ENCODE results near the gene DRG1. TPM values are rescaled to one million over a fixed set of nuclear protein-coding genes. Genes with fewer than 3 reads are reported as not detected.
A peak's percentile ranks its signal among the peaks of the same experiment; 100 is the strongest.
"Not testable (repeated sequence)": the region's sequence is repeated elsewhere in the genome, so short reads cannot be mapped to it uniquely, and the experiment has no call there.

The DRG1 gene
- total and polyA plus RNA-seq, 2 of the 4 experiments (the other 2 are of a cell fraction), result 54.8 to 141 TPM

DNA sequence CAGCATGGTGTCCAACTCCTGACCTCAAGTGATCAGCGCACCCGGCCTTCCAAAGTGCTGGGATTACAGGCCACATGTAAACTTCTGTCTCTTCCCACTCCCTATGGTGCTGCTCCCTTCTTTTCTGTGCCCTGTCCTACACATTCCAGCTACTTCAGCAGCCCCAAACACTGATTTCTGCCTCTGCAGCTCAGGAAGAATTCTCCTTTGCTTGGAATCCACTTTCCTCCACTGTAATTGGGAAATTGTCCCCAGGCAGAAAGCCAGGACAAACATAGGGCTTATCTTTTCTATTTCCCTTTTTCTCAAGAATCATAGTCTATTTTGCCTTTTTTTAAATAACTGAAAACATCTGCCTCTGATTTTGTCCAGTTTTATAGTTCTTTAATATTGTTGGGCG is 21.3 kb upstream of the DRG1 start:
- Histone ChIP-seq H2BK20ac (ENCODE audit: low read depth, low read length) (no peak overlapping the region), H2BK120ac (ENCODE audit: low read depth, low read length) (no peak overlapping the region), H3K79me1 (ENCODE audit: low read depth in 1 of 2, low read length in 2 of 2) (no peaks in the 10 kb centered on the region), H3K4ac (ENCODE audit: low read depth, low read length) (no peak overlapping the region), H2BK5ac (ENCODE audit: low read depth, low read length, poor library complexity, severe bottlenecking) (no peak overlapping the region), H3K27ac (ENCODE audit: insufficient read depth, low read length) (no peak overlapping the region), H3K36me3 (ENCODE audit: control insufficient read depth, insufficient read depth, low read length) (no peaks in the 10 kb centered on the region), H3K4me3 (ENCODE audit: insufficient read depth, low read depth, low read length) (no peak overlapping the region), H2AK9ac (replicated peaks; ENCODE audit: low read depth, low read length, poor library complexity) (peak overlapping the region; percentile 22), H2BK15ac (ENCODE audit: low read depth, low read length) (no peak overlapping the region), H3K4me2 (ENCODE audit: low read depth, low read length) (no peak overlapping the region; the same call in 1 of the 2 replicates), H3K14ac (replicated peaks; ENCODE audit: low read depth, low read length) (no peak overlapping the region), H4K5ac (ENCODE audit: low read depth, low read length) (no peak overlapping the region), H4K91ac (ENCODE audit: insufficient read depth, low read depth, low read length) (no peak overlapping the region), H3K27me3 (ENCODE audit: control insufficient read depth, insufficient read depth, low read length) (peaks cover 2% of the 10 kb centered on the region), H3K9me1 (ENCODE audit: insufficient read depth, low read length) (no peaks in the 10 kb centered on the region), H3K18ac (ENCODE audit: low read depth, low read length) (no peak overlapping the region), H3K4me1 (ENCODE audit: control insufficient read depth, insufficient read depth, low read length) (no peaks in the 10 kb centered on the region), H4K8ac (ENCODE audit: low read depth in 2 of 2, low read length in 2 of 2) (no peak overlapping the region), H3K23ac (ENCODE audit: low read depth, low read length) (no peak overlapping the region), H3K56ac (ENCODE audit: extremely low read depth, insufficient read depth, low read length) (no peak overlapping the region), H2AFZ (replicated peaks; ENCODE audit: low read length, poor library complexity) (no peak overlapping the region), H3K9me3 (ENCODE audit: control insufficient read depth, insufficient read depth, low read length) (no peaks in the 10 kb centered on the region), H4K20me1 (ENCODE audit: insufficient read depth, low read length) (no peaks in the 10 kb centered on the region), H2AK5ac (ENCODE audit: low read depth, low read length) (no peak overlapping the region), H3K9ac (ENCODE audit: low read depth, low read length) (no peak overlapping the region)
- WGBS, 2 experiments (ENCODE audit: extremely low coverage in 2 of 2, insufficient read length in 1 of 2), result no CpG with 5 or more reads among the region's 3 CpGs
- dilution Hi-C loops (cut with HindIII; ENCODE audit: low sequenced_read_pairs, unreplicated experiment) (no loop called here), intact Hi-C loops (cut with micrococcal nuclease) (no loop called here), in situ Hi-C loops (cut with MboI; ENCODE audit: low sequenced_read_pairs) (no loop called here)
- BruUV-seq (replicated peaks), result no TSS peak
- POLR2A ChIA-PET (ENCODE audit: unreplicated experiment), result no interaction called here
- ATAC-seq (ENCODE audit: low read depth) (peak; percentile 76), DNase-seq (peak; percentile 31)
- CTCF ChIA-PET, result no interaction called here
- TF ChIP-seq RFX5 (IDR thresholded peaks at IDR 0.05; ENCODE audit: low read depth, low read length) (no peak), MXI1 (IDR thresholded peaks at IDR 0.05; ENCODE audit: borderline replicate concordance, low read depth, low read length) (no peak)

DNA sequence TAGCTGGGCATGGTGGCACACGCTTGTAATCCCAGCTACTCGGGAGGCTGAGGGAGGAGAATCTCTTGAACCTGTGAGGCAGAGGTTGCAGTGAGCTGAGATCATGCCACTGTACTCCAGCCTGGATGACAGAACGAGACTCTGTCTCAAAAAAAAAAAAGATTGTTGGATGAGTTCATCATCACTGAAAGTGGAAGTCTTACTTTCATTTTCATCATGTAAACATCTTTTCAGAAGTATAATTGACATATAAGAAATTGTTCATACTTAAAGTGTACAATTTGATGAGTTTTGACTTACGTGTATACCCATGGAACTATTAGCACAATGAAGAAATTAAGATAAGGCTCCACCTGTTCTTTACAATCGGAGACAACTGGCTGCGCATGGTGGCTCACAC is 20.8 kb upstream of the DRG1 start:
- CTCF ChIA-PET; H4K8ac ChIP-seq (ENCODE audit: low read depth in 2 of 2, low read length in 2 of 2); H3K9me3 ChIP-seq (ENCODE audit: control insufficient read depth, insufficient read depth, low read length); H3K4me1 ChIP-seq (ENCODE audit: control insufficient read depth, insufficient read depth, low read length); H2BK20ac ChIP-seq (ENCODE audit: low read depth, low read length); H3K9me1 ChIP-seq (ENCODE audit: insufficient read depth, low read length); H3K27ac ChIP-seq (ENCODE audit: insufficient read depth, low read length); ATAC-seq (ENCODE audit: low read depth); in situ Hi-C loops (cut with MboI; ENCODE audit: low sequenced_read_pairs); H3K4me3 ChIP-seq (ENCODE audit: insufficient read depth, low read depth, low read length); dilution Hi-C loops (cut with HindIII; ENCODE audit: low sequenced_read_pairs, unreplicated experiment); H2BK120ac ChIP-seq (ENCODE audit: low read depth, low read length); H2BK5ac ChIP-seq (ENCODE audit: low read depth, low read length, poor library complexity, severe bottlenecking); POLR2A ChIA-PET (ENCODE audit: unreplicated experiment); H4K20me1 ChIP-seq (ENCODE audit: insufficient read depth, low read length); H2AK5ac ChIP-seq (ENCODE audit: low read depth, low read length); BruUV-seq (replicated peaks); H2BK15ac ChIP-seq (ENCODE audit: low read depth, low read length); H3K36me3 ChIP-seq (ENCODE audit: control insufficient read depth, insufficient read depth, low read length); H3K23ac ChIP-seq (ENCODE audit: low read depth, low read length); H3K79me1 ChIP-seq (ENCODE audit: low read depth in 1 of 2, low read length in 2 of 2); H4K91ac ChIP-seq (ENCODE audit: insufficient read depth, low read depth, low read length); DNase-seq; H3K4me2 ChIP-seq (ENCODE audit: low read depth, low read length); H3K18ac ChIP-seq (ENCODE audit: low read depth, low read length); H3K27me3 ChIP-seq (ENCODE audit: control insufficient read depth, insufficient read depth, low read length); H3K9ac ChIP-seq (ENCODE audit: low read depth, low read length); H2AFZ ChIP-seq (replicated peaks; ENCODE audit: low read length, poor library complexity); intact Hi-C loops (cut with micrococcal nuclease); H4K5ac ChIP-seq (ENCODE audit: low read depth, low read length); H3K14ac ChIP-seq (replicated peaks; ENCODE audit: low read depth, low read length); H3K4ac ChIP-seq (ENCODE audit: low read depth, low read length); H2AK9ac ChIP-seq (replicated peaks; ENCODE audit: low read depth, low read length, poor library complexity); H3K56ac ChIP-seq (ENCODE audit: extremely low read depth, insufficient read depth, low read length): not testable (repeated sequence)
- no CpG with 5 or more reads among the region's 6 CpGs for WGBS, 2 experiments (ENCODE audit: extremely low coverage in 2 of 2, insufficient read length in 1 of 2)
